ENCODE measurements around the gene ASIC4. TPM values are rescaled to one million over a fixed set of nuclear protein-coding genes. Genes with fewer than 3 reads are reported as not detected.

The ASIC4 gene
- total and polyA plus RNA-seq, 2 of the 13 experiments (the other 11 are each of a cell fraction or from before 2014, with no cell fraction given), result 0.03 TPM; not detected in 1

GRCh38 chr2:219530048-219530963 lies 16.0 kb downstream of the ASIC4 start (continued):
- TF ChIP-seq ZNF83 (CRISPR knock-in tag; IDR thresholded peaks at IDR 0.05; ENCODE audit: borderline replicate concordance) (no peak), ZSCAN25 (CRISPR knock-in tag; IDR thresholded peaks at IDR 0.05) (peak; percentile 98), ZNF720 (CRISPR knock-in tag; IDR thresholded peaks at IDR 0.05) (no peak), HNF4A (CRISPR knock-in tag; IDR thresholded peaks at IDR 0.05) (no peak), KDM2A (CRISPR knock-in tag; IDR thresholded peaks at IDR 0.05; ENCODE audit: borderline replicate concordance, low read depth) (peak; percentile 90), SOX5 (CRISPR knock-in tag; IDR thresholded peaks at IDR 0.05; ENCODE audit: borderline replicate concordance) (peak; percentile 35; the same call in 1 of the 2 replicates), ZNF598 (CRISPR knock-in tag; IDR thresholded peaks at IDR 0.05; ENCODE audit: borderline replicate concordance) (peak; percentile 76; the same call in 1 of the 2 replicates), CBX5 (CRISPR knock-in tag; IDR thresholded peaks at IDR 0.05; ENCODE audit: borderline replicate concordance) (peak; percentile 79), ZNF124 (CRISPR knock-in tag; IDR thresholded peaks at IDR 0.05) (peak; percentile 72; the same call in 1 of the 2 replicates), ZNF792 (CRISPR knock-in tag; IDR thresholded peaks at IDR 0.05) (no peak), BRCA1 (CRISPR knock-in tag; IDR thresholded peaks at IDR 0.05) (no peak), GATAD2A (CRISPR knock-in tag; IDR thresholded peaks at IDR 0.05) (0 out of 2 replicates have a peak, but pooled peaks have one; percentile 29), HOXD1 (CRISPR knock-in tag; IDR thresholded peaks at IDR 0.05) (no peak), XRCC5 (optimal IDR thresholded peaks at IDR 0.05; ENCODE audit: low read length) (peak; percentile 89), ZNF292 (CRISPR knock-in tag; IDR thresholded peaks at IDR 0.05; ENCODE audit: borderline replicate concordance, low read depth) (peak; percentile 22; the same call in 1 of the 2 replicates), ZNF263 (CRISPR knock-in tag; IDR thresholded peaks at IDR 0.05) (peak; percentile 51; the same call in 1 of the 2 replicates), MYPOP (CRISPR knock-in tag; IDR thresholded peaks at IDR 0.05) (peak; percentile 37; the same call in 1 of the 2 replicates), MTA1 (CRISPR knock-in tag; IDR thresholded peaks at IDR 0.05; ENCODE audit: borderline replicate concordance) (0 out of 2 replicates have a peak, but pooled peaks have one; percentile 32), NCOA2 (CRISPR knock-in tag; IDR thresholded peaks at IDR 0.05) (no peak), ZSCAN12 (CRISPR knock-in tag; IDR thresholded peaks at IDR 0.05) (no peak), MYC (CRISPR knock-in tag; IDR thresholded peaks at IDR 0.05; ENCODE audit: borderline replicate concordance) (peak; percentile 54; the same call in 1 of the 2 replicates), RELA (CRISPR knock-in tag; IDR thresholded peaks at IDR 0.05) (peak; percentile 63; the same call in 1 of the 2 replicates)
- TF ChIP-seq, protein P1, sequence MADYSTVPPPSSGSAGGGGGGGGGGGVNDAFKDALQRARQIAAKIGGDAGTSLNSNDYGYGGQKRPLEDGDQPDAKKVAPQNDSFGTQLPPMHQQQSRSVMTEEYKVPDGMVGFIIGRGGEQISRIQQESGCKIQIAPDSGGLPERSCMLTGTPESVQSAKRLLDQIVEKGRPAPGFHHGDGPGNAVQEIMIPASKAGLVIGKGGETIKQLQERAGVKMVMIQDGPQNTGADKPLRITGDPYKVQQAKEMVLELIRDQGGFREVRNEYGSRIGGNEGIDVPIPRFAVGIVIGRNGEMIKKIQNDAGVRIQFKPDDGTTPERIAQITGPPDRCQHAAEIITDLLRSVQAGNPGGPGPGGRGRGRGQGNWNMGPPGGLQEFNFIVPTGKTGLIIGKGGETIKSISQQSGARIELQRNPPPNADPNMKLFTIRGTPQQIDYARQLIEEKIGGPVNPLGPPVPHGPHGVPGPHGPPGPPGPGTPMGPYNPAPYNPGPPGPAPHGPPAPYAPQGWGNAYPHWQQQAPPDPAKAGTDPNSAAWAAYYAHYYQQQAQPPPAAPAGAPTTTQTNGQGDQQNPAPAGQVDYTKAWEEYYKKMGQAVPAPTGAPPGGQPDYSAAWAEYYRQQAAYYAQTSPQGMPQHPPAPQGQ (CRISPR knock-in tag; IDR thresholded peaks at IDR 0.05; ENCODE audit: borderline replicate concordance), result no peak
- TF ChIP-seq, protein P2, sequence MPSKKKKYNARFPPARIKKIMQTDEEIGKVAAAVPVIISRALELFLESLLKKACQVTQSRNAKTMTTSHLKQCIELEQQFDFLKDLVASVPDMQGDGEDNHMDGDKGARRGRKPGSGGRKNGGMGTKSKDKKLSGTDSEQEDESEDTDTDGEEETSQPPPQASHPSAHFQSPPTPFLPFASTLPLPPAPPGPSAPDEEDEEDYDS (CRISPR knock-in tag; IDR thresholded peaks at IDR 0.05), result 0 out of 2 replicates have a peak, but pooled peaks have one; percentile 36

All from HepG2 (cell line).